Measurements from ENCODE around the gene SLC41A3. TPM values are rescaled to one million over a fixed set of nuclear protein-coding genes. Genes with fewer than 3 reads are reported as not detected.
"Not testable (repeated sequence)": the region's sequence is repeated elsewhere in the genome, so short reads cannot be mapped to it uniquely, and the experiment has no call there.

The SLC41A3 gene
- total RNA-seq, 1 donor from 2014 or later: 58.8 TPM

DNA sequence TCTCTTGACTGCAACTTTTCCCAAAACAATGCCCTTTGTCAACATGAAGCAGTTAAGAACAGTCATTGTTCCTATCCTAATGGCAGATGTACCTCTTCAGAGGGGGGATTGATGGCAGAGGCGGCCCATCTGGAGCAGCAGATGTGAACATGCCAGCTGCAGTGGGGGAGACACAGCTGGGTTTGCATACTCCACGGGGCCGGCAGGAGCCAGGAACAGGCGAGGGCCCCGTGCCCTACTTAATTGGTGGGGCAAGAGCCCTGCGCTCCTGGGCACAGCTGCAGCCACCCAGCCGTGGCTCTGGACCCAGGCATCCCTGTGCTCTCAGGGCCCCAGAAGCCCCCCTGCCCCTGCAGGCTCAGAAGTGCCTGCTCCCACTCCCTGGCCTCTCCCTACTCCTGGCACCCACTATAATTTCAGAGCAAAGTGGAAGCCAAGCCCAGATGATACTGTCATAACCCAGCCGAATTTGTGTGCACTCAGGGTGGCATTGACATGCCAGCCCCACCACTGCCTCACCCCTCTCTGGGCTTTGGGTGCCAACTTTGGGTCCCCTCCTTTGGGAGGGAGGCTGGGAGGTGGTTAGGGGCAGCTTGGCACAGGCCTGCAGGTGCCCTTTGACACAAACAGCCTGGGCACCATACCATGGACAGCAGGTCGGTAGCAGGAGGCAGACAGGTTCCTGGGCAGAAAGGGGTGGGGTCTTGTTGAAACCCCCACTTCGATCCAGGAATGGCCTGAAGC lies 80.3 kb downstream of the SLC41A3 start:
- DNase-seq (ENCODE audit: low read depth, low spot score): no peak

DNA sequence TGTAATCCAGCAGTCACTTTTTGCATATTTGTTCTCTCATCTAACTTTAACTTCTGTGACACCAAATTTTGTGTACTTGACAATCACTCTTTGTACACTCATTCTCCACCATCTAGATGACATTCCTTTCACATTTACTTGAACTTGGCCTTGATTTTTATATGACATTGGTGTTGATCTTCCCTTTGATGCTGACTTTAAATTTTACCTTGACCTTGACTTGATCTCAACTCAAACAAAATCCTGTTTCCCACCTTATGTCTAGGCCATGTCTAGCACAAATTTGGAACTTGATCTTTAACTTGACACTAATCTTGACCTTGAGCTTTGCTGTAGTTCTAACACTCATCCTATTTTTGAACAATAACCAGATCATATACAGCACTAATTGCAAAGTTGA lies 81.7 kb downstream of the SLC41A3 start:
- DNase-seq (ENCODE audit: low read depth, low spot score): no peak

DNA sequence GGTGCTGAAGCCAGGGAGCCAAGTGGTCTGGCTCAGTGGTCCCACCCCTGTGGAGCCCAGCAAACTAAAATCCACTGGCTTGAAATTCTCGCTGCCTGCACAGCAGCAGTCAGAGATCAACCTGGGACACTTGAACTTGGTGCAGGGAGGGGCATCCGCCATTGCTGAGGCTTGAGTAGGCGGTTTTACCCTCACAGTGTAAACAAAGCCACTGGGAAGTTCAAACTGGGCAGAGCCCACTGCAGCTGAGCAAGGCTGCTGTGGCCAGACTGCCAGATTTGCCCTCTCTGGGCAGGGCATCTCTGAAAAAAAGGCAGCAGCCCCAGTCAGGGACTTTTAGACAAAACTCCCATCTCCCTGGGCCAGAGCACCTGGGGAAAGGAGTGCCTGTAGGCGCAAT lies 87.2 kb downstream of the SLC41A3 start:
- not testable (repeated sequence) for DNase-seq (ENCODE audit: low read depth, low spot score)

DNA sequence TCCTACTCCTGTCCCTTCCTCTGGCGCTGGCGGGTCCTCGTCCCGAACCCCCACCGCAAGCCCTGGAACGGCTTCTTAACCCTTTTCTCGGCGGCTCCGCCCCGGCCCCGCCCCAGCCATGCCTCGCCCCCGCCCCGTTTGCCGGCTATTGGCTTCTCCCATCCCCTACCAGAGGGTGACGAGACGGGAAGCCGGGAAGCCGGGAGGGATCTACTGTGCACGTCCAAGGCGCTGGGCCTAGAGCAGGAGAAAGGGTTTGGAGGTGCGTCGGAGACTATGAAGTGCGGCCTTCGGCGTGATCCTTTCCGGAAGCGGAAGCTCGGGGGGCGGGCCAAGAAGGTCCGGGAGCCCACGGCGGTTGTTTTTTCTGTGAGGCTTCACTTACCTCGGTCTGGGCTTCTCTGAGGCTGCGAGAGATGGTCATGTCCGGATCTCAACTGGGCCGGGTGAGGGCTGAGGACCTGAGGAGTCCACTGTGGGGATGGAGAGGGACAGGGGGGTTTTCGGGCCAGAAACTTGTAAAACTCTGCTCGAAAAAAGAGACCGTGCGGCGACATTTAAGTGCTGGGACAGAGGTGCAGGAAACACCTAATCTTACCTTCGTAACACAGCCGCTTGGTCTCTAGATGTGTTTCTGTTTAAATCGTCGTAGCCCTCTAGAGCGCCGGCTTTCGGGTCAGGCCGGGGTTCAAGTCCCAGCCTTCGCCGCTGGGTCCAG lies 93.5 kb downstream of the SLC41A3 start:
- peak; percentile 40 for DNase-seq (ENCODE audit: low read depth, low spot score)

DNA sequence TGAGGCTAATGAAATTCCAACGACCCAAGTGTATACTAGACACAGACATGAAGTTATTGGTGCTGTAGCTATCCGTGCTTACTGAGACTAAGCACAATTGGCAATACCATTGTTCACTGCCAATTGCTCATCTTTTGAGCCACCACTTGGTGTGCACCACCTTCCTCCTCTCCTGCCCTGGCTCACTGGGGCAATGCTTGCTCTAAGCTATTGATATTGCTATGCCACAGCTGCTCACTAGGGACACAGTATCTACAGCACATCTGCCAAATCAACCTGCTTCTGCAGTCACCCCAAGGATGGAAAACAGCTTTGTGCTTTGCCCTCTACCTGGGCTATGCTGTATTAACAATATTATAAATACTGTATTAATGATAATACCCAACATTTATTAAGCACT lies 99.0 kb downstream of the SLC41A3 start:
- DNase-seq (ENCODE audit: low read depth, low spot score): not testable (repeated sequence)

DNA sequence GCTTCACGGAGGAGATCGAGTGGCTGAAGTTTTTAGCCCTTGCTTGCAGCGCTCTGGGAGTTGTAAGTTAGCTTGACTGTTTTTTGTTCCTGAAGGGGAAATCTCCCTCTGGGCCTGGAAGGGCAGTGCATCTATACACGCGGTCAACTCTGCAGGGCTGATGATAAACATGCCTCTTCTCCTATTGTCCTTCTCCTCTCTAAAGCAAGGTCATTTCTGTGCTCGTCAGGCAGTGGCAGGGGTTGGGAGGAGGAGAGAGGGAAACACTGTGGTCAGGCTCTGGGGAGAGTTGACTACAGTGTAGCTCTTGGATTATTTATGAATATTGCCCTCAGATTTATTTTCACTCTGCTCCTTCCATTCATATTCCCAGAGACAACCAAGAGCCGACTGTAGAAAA lies 106.8 kb downstream of the SLC41A3 start:
- not testable (repeated sequence) for DNase-seq (ENCODE audit: low read depth, low spot score)

DNA sequence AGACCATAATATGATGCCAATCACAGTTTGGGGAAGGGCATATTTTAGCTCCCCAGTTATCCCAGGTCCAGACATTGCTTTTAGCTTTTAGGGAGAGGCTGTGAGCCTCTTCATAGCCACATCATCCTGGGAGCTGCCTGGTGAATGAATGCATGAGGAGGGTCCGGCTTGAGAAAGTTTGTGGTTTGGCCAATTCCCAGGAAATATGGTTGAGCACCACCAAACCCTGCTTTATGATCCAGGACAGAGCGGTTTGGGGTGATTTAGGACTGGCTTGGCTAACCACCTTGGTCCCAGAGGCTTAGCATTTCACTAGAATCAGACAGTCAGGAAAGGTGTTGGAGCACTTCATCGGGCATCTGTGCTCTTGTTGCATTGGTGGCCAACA lies 107.9 kb downstream of the SLC41A3 start:
- not testable (repeated sequence) for DNase-seq (ENCODE audit: low read depth, low spot score)

DNA sequence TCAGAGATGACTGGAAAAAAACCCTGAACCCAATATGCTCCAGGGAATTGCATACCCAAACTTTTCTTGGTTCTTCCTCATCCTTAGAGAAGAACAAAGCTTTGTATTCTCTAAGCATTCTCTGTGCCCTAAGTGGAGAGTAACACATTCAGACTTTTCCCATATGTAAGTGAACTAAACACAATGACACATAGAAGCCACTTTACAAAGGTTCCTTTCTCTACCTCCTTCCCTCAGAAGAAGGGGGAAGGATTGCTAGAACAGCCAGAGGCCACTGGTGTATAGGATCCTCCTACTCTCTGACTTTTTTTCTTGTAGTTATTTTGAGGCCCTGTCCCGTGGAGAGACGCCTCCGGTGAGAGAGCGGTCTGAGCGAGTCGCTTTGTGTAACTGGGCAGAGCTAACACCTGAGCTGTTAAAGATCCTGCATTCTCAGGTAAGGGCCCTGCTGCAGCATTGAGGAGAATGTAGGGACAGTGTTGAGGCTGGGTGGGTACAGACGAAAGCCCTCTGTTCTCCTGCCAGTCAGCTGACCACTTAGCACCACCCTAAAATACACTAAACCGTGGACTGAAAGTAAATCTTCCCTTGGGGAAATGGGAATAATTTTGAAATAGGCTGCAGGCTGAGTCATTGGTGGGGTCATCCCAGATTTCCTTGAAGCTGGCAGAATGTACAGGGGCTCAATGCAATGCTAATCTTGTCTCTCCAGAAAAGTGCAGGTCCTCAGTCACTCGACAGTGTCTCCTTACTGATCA lies 108.5 kb downstream of the SLC41A3 start:
- DNase-seq (ENCODE audit: low read depth, low spot score): not testable (repeated sequence)

DNA sequence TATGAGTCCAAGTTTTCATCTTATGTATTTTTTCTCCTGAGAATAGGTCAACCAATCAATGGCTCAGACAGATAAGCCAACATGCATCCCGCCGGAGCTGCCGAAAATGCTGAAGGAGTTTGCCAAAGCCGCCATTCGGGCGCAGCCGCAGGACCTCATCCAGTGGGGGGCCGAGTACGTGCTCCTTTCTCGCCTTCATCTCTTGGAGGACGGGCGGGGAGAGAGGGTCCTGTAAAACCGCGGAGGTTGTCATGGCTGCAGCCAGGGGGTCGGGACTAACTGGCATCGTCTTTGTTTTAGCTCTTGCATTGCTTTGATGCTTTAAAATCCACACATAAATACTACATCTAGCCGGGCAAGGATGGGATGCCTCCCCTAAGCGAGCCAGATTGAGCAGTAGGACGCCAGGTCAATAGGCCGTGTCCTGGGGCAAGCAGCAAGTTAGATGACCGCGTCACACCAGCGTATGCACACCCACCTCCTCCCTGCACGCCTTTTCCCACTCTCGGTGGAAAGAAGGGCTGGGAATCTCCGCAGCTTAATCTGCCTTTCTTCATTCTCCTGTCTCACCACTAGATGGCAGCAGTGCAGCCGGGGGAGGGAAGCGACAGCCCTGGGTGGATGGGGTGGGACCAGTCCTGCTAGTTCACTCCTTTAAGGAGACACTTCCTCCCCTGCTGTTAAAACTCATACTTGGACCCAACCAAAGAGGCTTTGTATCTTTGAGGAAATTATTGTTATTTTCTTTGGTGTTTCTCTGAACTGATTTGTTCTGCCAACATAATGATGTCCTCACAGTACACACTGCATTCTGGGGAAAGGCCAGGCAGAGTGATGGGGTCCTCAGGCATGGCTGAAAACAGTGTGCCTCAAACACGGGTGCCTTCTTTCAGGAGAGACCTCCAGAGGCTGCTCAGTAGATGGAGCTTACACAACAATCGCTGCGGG lies 111.7 kb downstream of the SLC41A3 start:
- DNase-seq (ENCODE audit: low read depth, low spot score): not testable (repeated sequence)

DNA sequence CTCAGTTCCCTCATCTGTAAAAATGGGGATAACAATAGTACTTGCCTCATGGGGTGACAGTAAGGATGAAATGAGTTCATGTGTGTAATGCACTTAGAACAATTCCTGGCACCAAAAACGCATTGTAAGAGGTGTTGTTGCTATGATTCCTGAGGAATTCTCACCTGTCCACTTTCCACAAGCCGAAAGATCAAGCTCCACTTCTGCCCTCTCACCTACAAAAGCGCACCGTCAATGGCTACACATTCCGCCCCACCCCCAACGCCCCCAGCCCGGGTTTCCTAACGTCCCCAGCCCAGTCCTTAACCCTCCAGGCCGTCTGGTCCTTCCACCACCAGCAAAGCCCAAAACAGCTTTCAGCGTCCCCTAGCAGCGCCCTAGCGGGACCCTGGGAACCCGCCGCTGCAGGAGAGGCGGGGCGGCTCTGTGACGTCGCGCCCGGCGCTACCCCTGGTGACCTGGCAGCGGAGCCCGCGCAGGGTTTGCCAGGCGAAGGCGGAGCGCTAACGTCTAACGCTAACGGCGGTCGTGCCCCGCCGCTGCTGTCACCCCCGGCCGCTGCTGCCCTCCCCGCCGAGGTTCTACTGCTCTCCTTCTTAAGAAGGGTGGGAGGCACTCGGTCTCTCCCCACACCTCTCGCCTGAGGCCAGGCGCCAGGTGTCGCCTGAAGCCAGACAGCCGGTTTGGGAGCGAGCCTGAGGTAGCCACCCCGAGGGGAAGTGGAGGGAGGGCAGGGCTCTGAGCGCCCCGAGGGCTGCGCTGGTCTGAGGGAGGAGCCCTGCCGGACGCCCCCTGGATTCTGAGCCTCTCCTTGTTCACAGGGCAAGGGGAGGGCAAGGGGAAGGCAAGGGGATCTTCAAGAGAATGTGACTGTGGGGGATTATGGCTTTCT lies 115.0 kb downstream of the SLC41A3 start, which contains the start of gene ROPN1B:
TSS of gene ROPN1B (plus strand) at position 478 of the 892 bp plus-strand sequence. CDS start 2,877 bp downstream, outside the sequence.
- DNase-seq (ENCODE audit: low read depth, low spot score): not testable (repeated sequence)

DNA sequence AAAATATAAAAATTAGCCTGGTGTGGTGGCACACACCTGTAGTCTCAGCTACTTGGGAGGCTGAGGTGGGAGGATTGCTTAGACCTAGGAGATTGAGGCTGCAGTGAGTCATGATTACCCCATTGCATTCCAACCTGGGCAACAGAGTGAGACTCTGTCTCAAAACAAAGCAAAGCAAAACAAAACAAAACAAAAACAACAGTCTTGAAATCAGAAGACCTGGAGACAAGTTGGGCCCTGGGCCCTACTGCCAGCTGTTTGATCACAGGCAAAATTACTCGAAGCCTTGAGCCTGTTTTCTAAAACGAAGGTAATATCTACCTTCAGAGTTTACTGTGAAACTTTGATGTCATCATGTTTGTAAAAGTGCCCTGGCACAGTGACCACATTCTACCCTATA lies 115.8 kb downstream of the SLC41A3 start:
- DNase-seq (ENCODE audit: low read depth, low spot score): not testable (repeated sequence)

DNA sequence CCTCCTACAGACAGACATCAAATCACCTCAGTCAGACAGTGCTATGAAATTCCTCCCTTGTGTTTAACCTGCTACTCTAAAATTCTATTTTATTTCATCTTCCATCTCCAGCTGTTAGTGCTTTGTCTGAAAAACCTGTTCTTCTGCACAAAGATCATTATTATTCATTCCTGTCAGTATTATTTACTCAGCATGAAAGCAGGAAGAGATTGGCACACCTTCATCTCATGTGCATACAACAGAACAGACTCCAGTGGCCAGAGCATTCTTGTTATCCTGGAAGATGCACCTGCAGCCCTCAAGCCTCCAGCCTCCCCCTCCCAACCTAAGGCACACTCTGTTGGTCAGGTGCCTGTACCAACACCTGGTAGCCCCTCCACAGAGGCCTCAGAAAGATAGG lies 116.8 kb downstream of the SLC41A3 start:
- DNase-seq (ENCODE audit: low read depth, low spot score): no peak

DNA sequence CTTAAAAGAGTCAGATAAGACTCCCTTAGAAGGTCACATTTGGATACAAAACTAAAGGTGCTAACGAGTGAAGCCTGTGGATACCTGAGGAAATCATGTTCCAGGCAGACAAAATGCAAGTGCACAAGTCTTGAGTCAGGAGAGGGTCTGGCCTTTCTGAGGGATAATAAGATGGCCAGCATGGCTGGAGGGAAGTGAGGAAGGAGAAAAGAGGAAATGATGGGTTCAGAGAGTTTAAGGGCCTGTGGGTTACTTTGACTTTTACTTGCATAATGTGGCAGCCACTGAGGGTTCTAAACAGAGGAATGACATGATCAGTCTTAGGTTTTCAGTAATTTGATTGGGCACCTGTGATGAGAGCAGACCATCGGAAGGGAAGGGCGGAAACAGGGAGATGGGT lies 118.4 kb downstream of the SLC41A3 start:
- DNase-seq (ENCODE audit: low read depth, low spot score): no peak

DNA sequence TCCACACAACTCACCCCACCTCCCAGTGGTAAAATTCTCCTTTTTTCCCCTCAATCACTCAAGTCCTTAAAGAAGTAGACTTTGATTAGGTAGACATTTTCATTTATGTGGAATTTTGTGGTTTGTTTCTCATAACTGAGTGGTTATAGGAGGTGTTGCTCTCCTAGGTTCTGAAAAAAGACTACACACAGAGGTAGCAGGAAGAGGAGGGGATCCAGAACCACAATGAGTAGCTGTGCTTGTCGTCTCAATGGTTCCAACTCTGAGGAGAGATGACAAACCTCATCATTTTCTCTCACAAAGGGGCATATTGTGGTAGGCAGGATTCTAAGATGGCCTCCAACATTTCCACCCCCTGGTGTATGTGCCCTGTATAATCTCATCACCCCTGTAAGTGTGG lies 120.1 kb downstream of the SLC41A3 start:
- DNase-seq (ENCODE audit: low read depth, low spot score): not testable (repeated sequence)

DNA sequence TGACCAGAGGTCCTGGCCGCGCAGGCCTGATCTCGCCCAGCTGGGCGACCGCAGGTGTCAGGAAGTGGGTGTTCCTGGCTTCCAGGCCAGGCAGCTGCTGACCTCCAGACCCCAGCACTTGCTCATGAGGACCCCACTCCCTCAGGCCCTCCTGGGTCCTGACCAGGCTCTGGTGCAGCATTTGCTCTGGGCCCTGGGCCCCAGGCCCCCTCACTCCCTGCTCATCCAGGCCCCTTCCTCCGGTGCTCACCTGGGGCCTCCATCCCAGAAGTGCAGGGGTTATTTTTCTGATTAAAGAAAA lies 122.7 kb downstream of the SLC41A3 start:
- no peak for DNase-seq (ENCODE audit: low read depth, low spot score)

DNA sequence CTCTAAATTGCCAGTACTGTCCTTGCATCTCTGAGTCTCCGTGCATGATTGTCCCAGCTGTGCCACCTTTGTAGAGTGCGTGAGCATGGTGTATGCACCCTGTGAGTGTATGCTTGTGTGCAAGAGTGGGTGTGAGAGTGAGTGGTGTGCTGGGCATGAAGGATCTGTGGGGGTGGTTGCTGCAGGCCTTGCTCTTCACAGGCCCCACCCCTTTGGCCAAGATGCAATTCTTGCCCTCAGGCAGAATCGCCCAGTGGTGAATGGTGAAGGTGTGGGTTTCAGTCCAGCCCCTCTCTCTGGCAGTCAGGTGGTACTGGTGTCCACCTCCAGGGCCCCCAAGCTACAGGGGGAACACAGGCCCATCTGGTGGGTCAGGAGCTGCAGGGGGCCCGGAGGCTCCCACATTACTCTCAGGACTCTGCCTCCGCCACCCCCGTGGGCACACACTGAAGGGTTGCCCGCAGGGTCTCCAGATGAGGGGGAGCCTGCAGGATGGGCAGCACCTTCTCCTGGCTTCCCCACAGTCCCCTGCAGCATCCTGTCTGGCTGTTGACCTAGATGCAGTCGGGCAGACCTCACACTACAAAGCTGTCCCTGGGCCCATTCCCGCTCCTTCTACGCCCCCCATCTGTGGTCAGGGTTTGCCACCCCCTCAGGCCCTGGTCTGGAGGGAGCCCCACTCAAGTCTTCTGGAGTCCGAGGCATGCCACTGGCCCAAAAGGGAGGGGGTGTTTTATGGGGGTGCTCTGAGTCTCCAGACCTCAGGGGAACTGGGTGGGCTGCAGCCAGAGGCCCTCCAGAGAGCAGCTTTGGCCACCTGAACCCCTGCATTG lies 123.3 kb downstream of the SLC41A3 start:
- no peak for DNase-seq (ENCODE audit: low read depth, low spot score)

DNA sequence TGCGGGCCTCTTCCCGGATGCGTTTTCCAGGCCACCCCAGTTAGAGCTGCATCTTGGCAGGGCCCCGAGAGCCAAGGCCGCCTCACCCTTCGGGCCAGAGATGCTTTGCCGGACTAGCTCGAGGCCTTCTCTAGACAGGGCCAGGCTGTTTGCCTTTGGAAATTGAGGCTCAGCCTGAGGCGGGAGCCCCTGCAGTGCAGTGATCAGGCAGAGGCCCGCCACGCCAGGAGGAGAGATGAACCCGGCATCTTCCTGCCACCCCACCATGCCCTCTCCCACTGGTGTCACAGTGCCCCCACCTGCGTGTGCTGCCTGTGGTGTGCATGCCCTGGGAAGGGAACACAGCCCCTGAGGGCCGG lies 123.9 kb downstream of the SLC41A3 start:
- DNase-seq (ENCODE audit: low read depth, low spot score): no peak

DNA sequence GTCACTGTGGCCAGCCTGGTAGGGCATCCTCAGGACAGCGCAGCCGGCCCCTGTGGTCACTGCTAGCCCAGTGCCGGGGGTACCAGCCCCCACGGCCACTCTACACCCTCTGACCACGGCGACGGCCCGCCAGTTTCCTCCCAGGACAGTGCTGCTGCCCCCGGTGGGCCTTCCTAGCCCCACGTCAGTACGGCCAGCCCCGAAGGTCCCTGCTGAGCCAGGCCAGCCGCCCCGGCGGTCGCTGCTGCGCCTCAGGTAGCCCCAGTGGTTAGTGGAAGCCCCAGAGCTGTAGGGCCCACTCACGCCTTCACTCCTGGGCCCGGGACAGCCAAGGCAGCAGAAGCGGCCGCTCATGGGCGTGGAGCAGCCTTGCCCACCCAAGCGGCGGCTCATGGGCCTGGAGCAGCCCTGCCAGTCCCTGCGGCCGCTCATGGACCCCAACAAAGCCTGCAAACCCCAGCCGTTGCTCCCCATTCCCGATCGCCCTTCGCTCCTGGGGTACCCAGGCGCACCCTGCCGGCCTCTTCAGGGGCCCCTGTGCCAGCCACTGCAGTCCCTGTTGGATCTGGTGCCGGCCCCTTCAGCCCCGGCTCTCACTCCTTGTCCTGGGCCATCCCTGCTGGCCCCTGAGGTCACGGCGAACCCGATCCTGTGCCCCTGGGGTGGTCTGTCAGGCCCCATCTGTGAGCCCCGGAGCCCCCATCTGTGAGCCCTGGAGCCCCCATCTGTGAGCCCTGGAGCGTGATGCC lies 124.4 kb downstream of the SLC41A3 start:
- DNase-seq (ENCODE audit: low read depth, low spot score): no peak

Data from pulmonary artery endothelial cell (primary cell).